Lower leg skin (tissue), 4 donors: ENCODE measurements around the gene C11orf86. TPM values are rescaled to one million over a fixed set of nuclear protein-coding genes. Genes with fewer than 3 reads are reported as not detected.

Source experiments
- DNase-seq, 2 donors: peaks; one replicate each; pipeline ENCODE4 v3.0.0-alpha.2; 2019; ENCODE audit warnings: low spot score in 2 of 2
- H3K4me3 ChIP-seq: fragments of 200-600 bp; sonication (generic); 2 replicates; pipeline ENCODE4 v1.5.1; 2017; ENCODE audit warnings: mild to moderate bottlenecking, low read depth; ENCODE audit not compliant: poor library complexity, severe bottlenecking
- CTCF ChIP-seq, 3 donors: fragments of 450-650 bp; IDR thresholded peaks; one replicate each; pipeline ENCODE4 v1.5.1; 2016; ENCODE audit warnings: antibody characterized with exemption in 3 of 3, mild to moderate bottlenecking in 3 of 3, moderate library complexity in 2 of 3
- POLR2A ChIP-seq, 2 donors: fragments of 450-650 bp; IDR thresholded peaks; one replicate each; pipeline ENCODE4 v1.6.1; 2016 to 2017; ENCODE audit warnings: antibody characterized with exemption in 2 of 2, mild to moderate bottlenecking in 1 of 2, moderate library complexity in 1 of 2
- WGBS, 2 donors: methylation state at CpG; one replicate each; pipeline ENCODE4 v1.1.5; 2018; 5-methylcytosine and 5-hydroxymethylcytosine counted together
- intact Hi-C: fragments of 100-400 bp; cut with DNase I; formaldehyde crosslinking; loops from one replicate; pipeline ENCODE4 v1.15.0; 2023; ENCODE audit warnings: low total_unique reads
- total RNA-seq, 4 donors: library from RNA; depleted of rRNA; stranded (reverse); fragments of >200 nt; gene quantifications; one replicate each; pipeline ENCODE4 v1.1.0, GENCODE V29; 2016

Gene C11orf86
- total RNA-seq, 4 donors from 2014 or later: not detected

- intact Hi-C loops: no loop called here
- WGBS, 2 donors: 60 to 62% methylated on average over 2 of the region's 2 CpGs
- no peak for TF ChIP-seq CTCF (IDR thresholded peaks at IDR 0.05)
- no peak for TF ChIP-seq POLR2A (IDR thresholded peaks at IDR 0.05)
- H3K4me3 ChIP-seq: no peak overlapping the region
- no peak for DNase-seq
Observed at GRCh38 chr11:66936311-66936711, 38.8 kb upstream of the C11orf86 start.

GRCh38 chr11:66937193-66937733, 37.8 kb upstream of the C11orf86 start:
- H3K4me3 ChIP-seq: no peak overlapping the region
- intact Hi-C loops: no loop called here
- 93 to 96% methylated on average over 1 of the region's 1 CpG for WGBS, 2 donors
- no peak for DNase-seq
- TF ChIP-seq POLR2A (IDR thresholded peaks at IDR 0.05) (no peak), CTCF (IDR thresholded peaks at IDR 0.05) (no peak)

- WGBS, 2 donors: 92 to 94% methylated on average over 5 of the region's 5 CpGs
- TF ChIP-seq POLR2A (IDR thresholded peaks at IDR 0.05): no peak
- no peak for TF ChIP-seq CTCF (IDR thresholded peaks at IDR 0.05)
- DNase-seq: no peak
- intact Hi-C loops: no loop called here
- H3K4me3 ChIP-seq: no peak overlapping the region
Observed at GRCh38 chr11:66938582-66939135, 36.4 kb upstream of the C11orf86 start.

GRCh38 chr11:66950112-66950535, 25.0 kb upstream of the C11orf86 start:
- TF ChIP-seq CTCF (IDR thresholded peaks at IDR 0.05): no peak
- no peak for TF ChIP-seq POLR2A (IDR thresholded peaks at IDR 0.05)
- intact Hi-C loops: no loop called here
- DNase-seq: peak; percentile 46 to 88
- WGBS, 2 donors: 47 to 55% methylated on average over 8 of the region's 8 CpGs
- no peak overlapping the region for H3K4me3 ChIP-seq

GRCh38 chr11:66951135-66951534, 24.0 kb upstream of the C11orf86 start:
- 94 to 97% methylated on average over 10 of the region's 10 CpGs for WGBS, 2 donors
- DNase-seq: no peak
- intact Hi-C loops: no loop called here

More at GRCh38 chr11:66951135-66951534, 24.0 kb upstream of the C11orf86 start:
- no peak overlapping the region for H3K4me3 ChIP-seq
- TF ChIP-seq CTCF (IDR thresholded peaks at IDR 0.05) (no peak), POLR2A (IDR thresholded peaks at IDR 0.05) (no peak)
